Fibroblast of upper back skin (primary cell): ENCODE measurements around the gene MXD4.

Experiments
- DNase-seq: peaks from one replicate; pipeline ENCODE4 v3.0.0-alpha.2; 2013

Gene MXD4

GRCh38 chr4:2261853-2262144 lies at the start of gene MXD4:
Gene MXD4 (minus strand): TSS chr4:2262109. CDS start chr4:2261980, 129 bp downstream.
- no peak for DNase-seq

GRCh38 chr4:2306773-2307410 lies 45.0 kb upstream of the MXD4 start:
- DNase-seq = no peak

GRCh38 chr4:2305766-2306501 lies 44.0 kb upstream of the MXD4 start:
- no peak for DNase-seq

GRCh38 chr4:2304877-2305561 lies 43.1 kb upstream of the MXD4 start:
- DNase-seq = no peak

GRCh38 chr4:2304321-2304876 lies 42.5 kb upstream of the MXD4 start:
- no peak for DNase-seq

GRCh38 chr4:2303686-2304320 lies 41.9 kb upstream of the MXD4 start:
- DNase-seq = no peak

- DNase-seq = no peak
These were observed 41.3 kb upstream of the MXD4 start for GRCh38 chr4:2303121-2303685.

- DNase-seq = no peak
These were observed 40.6 kb upstream of the MXD4 start for GRCh38 chr4:2302387-2303119.

- DNase-seq = no peak
These were observed 39.9 kb upstream of the MXD4 start for GRCh38 chr4:2301806-2302205.

GRCh38 chr4:2301225-2301642 lies 39.3 kb upstream of the MXD4 start:
- DNase-seq = no peak

GRCh38 chr4:2300431-2301224 lies 38.7 kb upstream of the MXD4 start:
- no peak for DNase-seq

- DNase-seq = no peak
These were observed 37.9 kb upstream of the MXD4 start for GRCh38 chr4:2299794-2300193.

- DNase-seq = no peak
These were observed 36.7 kb upstream of the MXD4 start for GRCh38 chr4:2298532-2298991.

GRCh38 chr4:2297606-2298531 lies 36.0 kb upstream of the MXD4 start:
- no peak for DNase-seq

- DNase-seq = no peak
These were observed 35.0 kb upstream of the MXD4 start for GRCh38 chr4:2296631-2297601.

- DNase-seq = no peak
These were observed 34.1 kb upstream of the MXD4 start for GRCh38 chr4:2295900-2296442.

- no peak for DNase-seq
These were observed 33.6 kb upstream of the MXD4 start for GRCh38 chr4:2295500-2295899.

GRCh38 chr4:2292646-2293108 lies 30.8 kb upstream of the MXD4 start:
- DNase-seq = peak; percentile 84
